Mononuclear cell (primary cell): ENCODE data around the gene SKIL. TPM values are rescaled to one million over a fixed set of nuclear protein-coding genes. Genes with fewer than 3 reads are reported as not detected.
"Not testable (repeated sequence)": the region's sequence is repeated elsewhere in the genome, so short reads cannot be mapped to it uniquely, and the experiment has no call there.

Experiments
- H3K27me3 ChIP-seq: 2 replicates; pipeline ENCODE4 v1.6.0; 2011; ENCODE audit warnings: low read length, control low read depth; ENCODE audit not compliant: insufficient read depth
- H3K4me1 ChIP-seq: 2 replicates; pipeline ENCODE4 v1.5.1; 2011; ENCODE audit warnings: mild to moderate bottlenecking, low read length, control low read depth; ENCODE audit not compliant: insufficient read depth
- H3K4me3 ChIP-seq: 2 replicates; pipeline ENCODE4 v1.5.1; 2011; ENCODE audit warnings: mild to moderate bottlenecking, low read length, moderate library complexity
- H3K9me3 ChIP-seq: 2 replicates; pipeline ENCODE4 v1.5.1; 2011; ENCODE audit warnings: low read depth, mild to moderate bottlenecking, control low read depth, low read length
- total RNA-seq: library from RNA; depleted of rRNA; stranded (reverse); fragments of >200 nt; gene quantifications from one replicate; pipeline ENCODE4 v1.2.3, GENCODE V29; 2012

The SKIL gene
- total RNA-seq, 1 donor: 107 TPM

DNA sequence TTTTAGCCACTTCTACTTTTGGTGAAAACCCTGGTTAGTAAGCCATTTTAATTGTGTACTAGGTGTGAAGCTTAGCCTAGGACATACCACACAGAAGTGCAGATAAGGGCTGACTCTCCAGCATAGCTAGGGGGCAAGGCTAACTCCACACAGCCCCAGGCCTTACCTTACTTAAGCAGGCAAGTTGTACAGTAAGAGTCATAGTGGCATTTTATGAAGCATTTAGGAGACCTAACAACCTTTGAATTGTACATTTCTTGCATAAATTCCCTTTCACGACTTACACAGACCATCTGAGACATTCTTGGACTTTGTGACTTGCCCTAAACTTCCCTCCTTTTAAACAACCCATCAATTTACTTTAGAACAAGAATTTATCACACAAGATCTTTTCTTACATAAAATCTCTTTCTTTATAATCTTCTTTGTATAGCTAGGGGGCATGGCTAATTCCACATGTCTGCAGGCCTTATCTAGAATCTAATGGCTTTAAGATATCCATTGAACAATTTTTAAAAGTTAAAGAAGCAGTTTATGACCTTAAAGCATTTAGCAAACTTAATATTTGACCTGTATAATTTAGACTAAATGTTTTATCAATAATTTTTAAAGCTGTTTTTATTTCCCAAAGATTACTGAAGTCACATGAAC lies 18.7 kb upstream of the SKIL start:
- Histone ChIP-seq H3K4me1 (no peaks in the 10 kb centered on the region), H3K4me3 (no peak overlapping the region), H3K9me3 (no peaks in the 10 kb centered on the region), H3K27me3 (no peaks in the 10 kb centered on the region)

GRCh38 chr3:170342273-170342672 lies 15.2 kb upstream of the SKIL start:
- not testable (repeated sequence) for H3K27me3 ChIP-seq, H3K4me1 ChIP-seq, H3K4me3 ChIP-seq, H3K9me3 ChIP-seq

- not testable (repeated sequence) for H3K9me3 ChIP-seq, H3K4me3 ChIP-seq, H3K27me3 ChIP-seq, H3K4me1 ChIP-seq
Observed at GRCh38 chr3:170343859-170344258, 13.7 kb upstream of the SKIL start.

DNA sequence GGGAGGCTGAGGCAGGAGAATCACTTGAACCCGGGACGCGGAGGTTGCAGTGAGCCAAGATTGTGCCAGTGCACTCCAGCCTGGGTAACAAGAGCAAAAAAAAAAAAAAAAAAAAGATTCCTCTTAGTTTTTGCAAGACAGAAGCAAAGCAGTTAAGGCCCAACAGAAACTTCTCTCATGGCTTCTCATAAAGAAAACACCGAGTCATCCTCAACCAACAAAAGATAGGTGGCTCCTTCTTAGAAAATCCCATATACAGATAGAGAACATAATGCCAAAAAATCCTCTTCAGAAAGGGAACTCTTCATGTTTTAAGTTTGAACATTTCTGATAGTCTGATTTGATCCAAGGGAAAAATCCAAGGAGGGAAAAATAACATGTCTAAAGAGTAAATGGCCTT lies 12.5 kb upstream of the SKIL start:
- H3K4me1 ChIP-seq: peaks cover 14% of the 10 kb centered on the region
- H3K9me3 ChIP-seq: no peaks in the 10 kb centered on the region
- no peaks in the 10 kb centered on the region for H3K27me3 ChIP-seq
- no peak overlapping the region for H3K4me3 ChIP-seq

DNA sequence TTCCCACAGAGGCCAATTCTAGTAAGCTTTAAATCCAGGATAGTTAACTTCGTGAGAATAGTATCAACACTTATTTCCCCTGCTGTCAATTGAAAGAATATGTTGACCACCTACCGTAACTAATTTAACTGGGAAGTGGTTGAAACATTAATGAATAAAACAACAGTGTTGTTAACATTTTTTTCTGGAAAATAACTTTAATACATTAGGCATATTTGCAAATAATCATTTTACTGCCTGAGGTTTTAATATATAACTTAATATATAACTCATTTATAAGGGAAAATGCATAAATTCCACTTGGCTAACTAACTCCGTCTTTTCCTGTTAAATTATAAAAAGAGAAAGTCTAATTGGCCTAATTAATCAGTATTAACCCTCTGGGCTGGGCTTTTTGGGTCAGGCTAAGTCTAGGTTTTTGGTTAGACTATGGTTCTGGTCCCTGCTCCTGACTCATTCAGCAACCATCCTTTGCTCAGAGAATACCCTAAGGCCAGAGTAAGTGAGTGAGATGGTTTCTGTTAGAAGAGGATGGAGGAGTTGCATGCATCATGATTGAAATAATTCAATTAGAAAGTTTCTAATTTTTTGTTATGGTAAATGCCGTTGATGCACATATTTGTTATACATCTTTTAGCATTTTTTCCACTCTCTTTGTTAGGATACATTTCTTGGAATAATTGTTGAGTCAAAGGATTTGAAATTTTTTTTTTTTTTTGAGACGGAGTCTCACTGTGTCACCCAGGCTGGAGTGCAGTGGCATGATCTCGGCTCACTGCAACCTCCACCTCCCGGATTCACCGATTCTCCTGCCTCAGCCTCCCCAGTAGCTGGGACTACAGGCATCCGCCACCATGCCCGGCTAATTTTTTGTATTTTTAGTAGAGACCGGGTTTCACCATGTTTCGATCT lies 10.8 kb upstream of the SKIL start:
- no peaks in the 10 kb centered on the region for H3K27me3 ChIP-seq
- no peaks in the 10 kb centered on the region for H3K9me3 ChIP-seq
- peaks cover 24% of the 10 kb centered on the region for H3K4me1 ChIP-seq
- no peak overlapping the region for H3K4me3 ChIP-seq

- no peaks in the 10 kb centered on the region for H3K9me3 ChIP-seq
- H3K4me3 ChIP-seq: no peak overlapping the region
- peaks cover 42% of the 10 kb centered on the region for H3K4me1 ChIP-seq
- H3K27me3 ChIP-seq: no peaks in the 10 kb centered on the region
Observed at GRCh38 chr3:170350515-170351413, 6.8 kb upstream of the SKIL start.

- H3K4me3 ChIP-seq: no peak overlapping the region
Observed at GRCh38 chr3:170352936-170353335, 4.6 kb upstream of the SKIL start.

DNA sequence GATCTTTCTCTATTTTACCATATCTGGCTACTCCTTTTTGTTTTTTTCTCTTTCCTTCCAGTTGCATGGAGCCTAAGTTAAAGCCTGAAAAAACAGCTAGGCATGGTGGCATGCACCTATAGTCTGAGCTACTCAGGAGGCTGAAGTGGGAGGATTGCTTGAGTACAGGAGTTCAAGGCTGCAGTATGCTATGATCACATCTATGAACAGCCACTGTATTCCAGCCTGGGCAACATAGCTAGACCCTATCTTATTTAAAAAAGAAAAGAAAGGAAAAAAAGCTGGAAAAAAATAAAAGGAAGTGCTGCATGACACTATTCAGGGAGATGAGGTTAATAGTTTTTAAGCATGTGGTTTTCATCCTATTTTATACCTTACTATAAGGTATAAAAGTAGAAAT lies 4.0 kb upstream of the SKIL start:
- Histone ChIP-seq H3K27me3 (no peaks in the 10 kb centered on the region), H3K9me3 (no peaks in the 10 kb centered on the region), H3K4me1 (peaks cover 54% of the 10 kb centered on the region), H3K4me3 (no peak overlapping the region)

More at GRCh38 chr3:170352936-170353335, 4.6 kb upstream of the SKIL start:
- Histone ChIP-seq H3K27me3 (no peaks in the 10 kb centered on the region), H3K9me3 (no peaks in the 10 kb centered on the region), H3K4me1 (peaks cover 50% of the 10 kb centered on the region)

GRCh38 chr3:170354760-170355159 lies 2.8 kb upstream of the SKIL start:
- H3K9me3 ChIP-seq: no peaks in the 10 kb centered on the region
- H3K4me1 ChIP-seq: peaks cover 57% of the 10 kb centered on the region
- H3K4me3 ChIP-seq: no peak overlapping the region
- H3K27me3 ChIP-seq: no peaks in the 10 kb centered on the region

DNA sequence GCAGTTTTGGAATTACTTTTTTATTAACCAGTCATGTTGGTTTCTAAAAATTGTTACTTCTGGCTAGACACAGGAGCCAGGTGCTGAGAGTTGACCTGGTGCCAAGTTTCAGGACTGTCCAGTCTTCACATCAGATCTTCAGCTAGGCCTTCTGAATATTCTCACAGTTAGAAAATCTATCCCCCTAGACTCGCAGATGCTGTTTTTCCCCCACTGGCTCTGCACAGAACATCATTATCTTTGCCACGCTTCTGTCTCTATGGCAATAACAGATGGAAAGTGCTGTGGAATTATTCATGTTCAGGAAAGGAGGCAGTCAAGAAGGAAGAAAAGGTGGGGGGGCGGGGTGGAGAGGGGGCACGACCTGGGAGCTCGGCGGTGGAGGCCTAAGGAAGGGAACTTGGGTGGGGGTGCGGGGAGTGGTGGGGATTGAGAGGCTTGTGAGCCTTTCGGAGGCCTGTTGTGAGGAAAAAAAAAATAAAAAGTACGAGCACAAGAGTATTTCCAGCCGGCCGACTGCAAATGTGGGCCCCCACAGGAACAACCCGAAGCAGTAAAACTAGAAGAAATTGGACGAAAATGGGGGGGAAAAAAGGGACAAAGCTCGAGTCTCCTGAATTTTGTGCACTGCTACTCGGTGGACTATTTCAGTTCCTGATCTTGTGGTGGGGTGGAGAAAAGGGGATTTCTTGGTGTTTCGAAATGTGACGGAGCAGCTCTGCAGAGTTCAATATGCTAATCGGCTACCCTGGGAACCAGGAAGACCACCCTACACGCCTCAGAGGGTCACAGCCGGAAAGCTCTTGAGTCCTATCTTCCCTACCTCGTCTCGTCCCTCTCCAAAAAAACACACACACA lies 1.5 kb upstream of the SKIL start:
- peak overlapping the region; percentile 55 for H3K4me3 ChIP-seq
- peaks cover 57% of the 10 kb centered on the region for H3K4me1 ChIP-seq
- no peaks in the 10 kb centered on the region for H3K27me3 ChIP-seq
- no peaks in the 10 kb centered on the region for H3K9me3 ChIP-seq

- Histone ChIP-seq H3K4me3 (peak overlapping the region; percentile 55), H3K27me3 (no peaks in the 10 kb centered on the region), H3K4me1 (peaks cover 58% of the 10 kb centered on the region), H3K9me3 (no peaks in the 10 kb centered on the region)
Observed at GRCh38 chr3:170356596-170357175, 829 bp upstream of the SKIL start.

DNA sequence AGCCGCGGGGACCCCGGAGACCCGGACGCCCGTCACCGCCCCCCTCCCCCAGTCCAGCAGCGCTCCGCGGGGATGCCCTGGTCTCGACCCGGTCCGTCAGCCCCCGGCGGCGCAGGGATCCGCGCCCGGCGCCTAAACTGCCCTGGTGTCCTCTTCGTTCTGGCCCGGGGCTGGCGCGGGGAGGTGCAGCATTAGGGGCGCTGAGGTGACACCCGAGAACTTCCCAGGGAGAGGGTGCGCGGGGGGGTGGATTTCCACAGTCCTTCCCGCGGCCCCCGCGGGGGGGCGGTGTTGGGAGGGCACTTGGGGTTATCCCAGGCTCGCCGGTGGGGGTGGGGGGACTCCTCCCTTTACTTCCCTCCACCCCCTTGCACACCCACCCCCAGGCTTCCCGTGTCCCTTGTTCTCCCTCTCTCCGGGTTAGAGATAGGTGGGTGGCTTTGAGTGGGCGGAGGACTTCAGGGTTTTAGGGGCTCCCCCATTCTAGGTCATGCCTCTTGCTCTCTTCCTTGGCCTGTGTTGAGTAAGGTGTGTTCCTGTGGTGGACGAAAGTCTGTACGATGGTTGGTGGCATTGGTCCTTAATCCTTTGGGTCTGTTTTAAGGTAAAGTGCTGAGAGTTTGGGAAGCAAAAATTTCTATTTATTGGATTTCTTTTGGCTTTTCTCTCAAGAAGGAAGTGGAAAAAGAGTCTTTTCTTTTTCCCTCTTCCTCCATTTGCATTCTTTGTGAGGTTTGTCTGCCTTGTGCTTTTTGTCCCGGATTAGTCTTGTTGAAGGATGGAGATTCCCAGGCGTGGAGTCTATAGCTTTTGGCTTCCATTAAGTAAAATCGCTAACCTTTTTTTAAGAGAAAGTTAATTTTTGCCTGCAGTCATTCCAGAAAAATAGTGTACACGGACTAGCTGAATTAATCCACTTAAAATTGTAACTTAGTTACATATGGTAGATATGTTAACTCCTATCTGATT lies 811 bp downstream of the SKIL start:
- peak overlapping the region; percentile 68 for H3K4me3 ChIP-seq
- no peaks in the 10 kb centered on the region for H3K27me3 ChIP-seq
- peaks cover 56% of the 10 kb centered on the region for H3K4me1 ChIP-seq
- no peaks in the 10 kb centered on the region for H3K9me3 ChIP-seq

DNA sequence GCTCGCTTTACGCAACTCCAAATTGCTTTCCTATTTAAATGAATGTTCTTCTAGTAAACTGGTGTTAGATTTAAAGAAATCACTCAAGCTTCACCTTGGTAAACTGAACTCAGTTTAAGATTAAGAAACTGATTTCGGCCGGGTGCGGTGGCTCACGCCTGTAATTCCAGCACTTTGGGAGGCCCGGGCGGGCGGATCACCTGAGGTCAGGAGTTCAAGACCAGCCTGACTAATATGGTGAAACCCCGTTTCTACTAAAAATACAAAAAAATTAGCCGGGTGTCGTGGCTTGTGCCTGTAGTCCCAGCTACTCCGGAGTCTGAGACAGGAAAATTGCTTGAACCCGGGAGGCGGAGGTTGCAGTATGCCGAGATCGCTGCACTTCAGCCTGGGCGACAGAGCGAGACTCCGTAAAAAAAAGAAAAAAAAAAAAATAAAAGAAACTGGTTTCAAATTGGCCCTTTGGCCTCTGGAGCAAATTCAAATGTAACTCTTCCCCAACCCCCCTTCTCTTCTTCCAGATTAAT lies 1.7 kb downstream of the SKIL start:
- H3K27me3 ChIP-seq: no peaks in the 10 kb centered on the region
- H3K9me3 ChIP-seq: no peaks in the 10 kb centered on the region
- H3K4me1 ChIP-seq: peaks cover 56% of the 10 kb centered on the region
- H3K4me3 ChIP-seq: no peak overlapping the region
